A549 (cell line): ENCODE measurements around the gene GSK3A. TPM values are rescaled to one million over a fixed set of nuclear protein-coding genes. Genes with fewer than 3 reads are reported as not detected.

Source experiments
- ATOH8 ChIP-seq: fragments of 250-450 bp; sonication (Bioruptor Pico); IDR thresholded peaks from 2 replicates; pipeline ENCODE4 v1.5.0; 2020; ENCODE audit warnings: low read depth, mild to moderate bottlenecking, moderate library complexity
- E2F6 ChIP-seq: IDR thresholded peaks from 2 replicates; pipeline ENCODE4 v1.6.1; 2012; ENCODE audit warnings: low read depth, borderline replicate concordance
- EHF ChIP-seq: fragments of 250-450 bp; sonication (Bioruptor Pico); IDR thresholded peaks from 2 replicates; pipeline ENCODE4 v1.5.0; 2020; ENCODE audit warnings: mild to moderate bottlenecking
- ELK1 ChIP-seq: fragments of 150-350 bp; IDR thresholded peaks from 2 replicates; pipeline ENCODE4 v1.6.1; 2014; ENCODE audit warnings: low read depth, mild to moderate bottlenecking, low read length
- EP300 ChIP-seq, 2 experiments: fragments of >200 bp; sonication (Bioruptor Twin); formaldehyde crosslinking; IDR thresholded peaks; 2 replicates in 1 of 2; 3 replicates in 1 of 2; pipeline ENCODE4 v1.6.1; 2016 to 2017
- GATA3 ChIP-seq: IDR thresholded peaks from 2 replicates; pipeline ENCODE4 v1.6.1; 2012; ENCODE audit warnings: borderline replicate concordance
- HDAC2 ChIP-seq: fragments of 200-600 bp; sonication (generic); IDR thresholded peaks from 2 replicates; pipeline ENCODE4 v1.6.1; 2016
- HMGXB4 ChIP-seq: fragments of 250-450 bp; sonication (Bioruptor Pico); IDR thresholded peaks from 2 replicates; pipeline ENCODE4 v1.5.0; 2021; ENCODE audit warnings: mild to moderate bottlenecking, moderate library complexity, borderline replicate concordance
- HOXA7 ChIP-seq: fragments of 250-450 bp; sonication (Bioruptor Pico); IDR thresholded peaks from 2 replicates; pipeline ENCODE4 v1.5.0; 2020; ENCODE audit warnings: mild to moderate bottlenecking, moderate library complexity
- HOXB5 ChIP-seq: fragments of 250-450 bp; sonication (Bioruptor Pico); IDR thresholded peaks from 2 replicates; pipeline ENCODE4 v1.5.0; 2020; ENCODE audit warnings: mild to moderate bottlenecking, moderate library complexity
- JUN ChIP-seq, 2 experiments: fragments of >200 bp; sonication (Bioruptor Twin); formaldehyde crosslinking; IDR thresholded peaks; 2 replicates in 1 of 2; 3 replicates in 1 of 2; pipeline ENCODE4 v1.6.1; 2016 to 2017
- KDM1A ChIP-seq: fragments of 200-600 bp; sonication (generic); IDR thresholded peaks from 2 replicates; pipeline ENCODE4 v1.6.1; 2016; ENCODE audit warnings: low read depth, mild to moderate bottlenecking
- KDM5A ChIP-seq: fragments of 200-600 bp; sonication (generic); IDR thresholded peaks from 2 replicates; pipeline ENCODE4 v1.6.1; 2016; ENCODE audit warnings: antibody characterized with exemption, mild to moderate bottlenecking
- MAX ChIP-seq: IDR thresholded peaks from 2 replicates; pipeline ENCODE4 v1.6.1; 2012
- MAZ ChIP-seq: fragments of 150-350 bp; IDR thresholded peaks from 2 replicates; pipeline ENCODE4 v1.6.1; 2014; ENCODE audit warnings: antibody characterized with exemption, low read depth, low read length, borderline replicate concordance
- MYC ChIP-seq: IDR thresholded peaks from 2 replicates; pipeline ENCODE4 v1.6.1; 2012; ENCODE audit warnings: mild to moderate bottlenecking, inconsistent platforms, low read length, improper control_type of control experiment, borderline replicate concordance
- NFE2L2 ChIP-seq: fragments of 150-350 bp; conservative IDR thresholded peaks from 2 replicates; pipeline ENCODE4 v1.6.1; 2014; ENCODE audit warnings: low read length
- NR3C1 ChIP-seq: fragments of >200 bp; sonication (Bioruptor Twin); formaldehyde crosslinking; IDR thresholded peaks from 3 replicates; pipeline ENCODE4 v1.6.1; 2017
- POLR2A ChIP-seq: IDR thresholded peaks from 2 replicates; pipeline ENCODE4 v1.6.1; 2012; ENCODE audit warnings: mild to moderate bottlenecking, low read length
- RARB ChIP-seq: fragments of 250-450 bp; sonication (Bioruptor Pico); IDR thresholded peaks from 2 replicates; pipeline ENCODE4 v1.8.0; 2021; ENCODE audit warnings: mild to moderate bottlenecking, moderate library complexity
- RCOR1 ChIP-seq: fragments of 150-350 bp; IDR thresholded peaks from 2 replicates; pipeline ENCODE4 v1.6.1; 2014; ENCODE audit warnings: antibody characterized with exemption, low read length, low read depth
- REST ChIP-seq: fragments of 200-600 bp; sonication (generic); IDR thresholded peaks from 2 replicates; pipeline ENCODE4 v1.6.1; 2016; ENCODE audit warnings: antibody characterized with exemption, mild to moderate bottlenecking, moderate library complexity
- RFX5 ChIP-seq: fragments of 450-650 bp; IDR thresholded peaks from 2 replicates; pipeline ENCODE4 v1.7.1; 2014; ENCODE audit warnings: antibody characterized with exemption, mild to moderate bottlenecking, moderate library complexity
- RNF2 ChIP-seq: fragments of 200-600 bp; sonication (generic); IDR thresholded peaks from 2 replicates; pipeline ENCODE4 v1.6.1; 2016; ENCODE audit warnings: low read depth, mild to moderate bottlenecking, antibody characterized with exemption, moderate library complexity, borderline replicate concordance
- SREBF2 ChIP-seq: fragments of 450-650 bp; IDR thresholded peaks from 2 replicates; pipeline ENCODE4 v1.6.1; 2014; ENCODE audit warnings: mild to moderate bottlenecking, moderate library complexity
- TFCP2L1 ChIP-seq: fragments of 250-450 bp; sonication (Bioruptor Pico); IDR thresholded peaks from 2 replicates; pipeline ENCODE4 v1.5.0; 2021; ENCODE audit warnings: mild to moderate bottlenecking
- ZNF302 ChIP-seq: fragments of 250-450 bp; sonication (Bioruptor Pico); IDR thresholded peaks from 2 replicates; pipeline ENCODE4 v1.9.0; 2021; ENCODE audit warnings: inconsistent platforms, mild to moderate bottlenecking, moderate library complexity
- ZSCAN20 ChIP-seq: fragments of 250-450 bp; sonication (Bioruptor Pico); IDR thresholded peaks from 2 replicates; pipeline ENCODE4 v1.8.0; 2022; ENCODE audit warnings: mild to moderate bottlenecking, moderate library complexity
- polyA plus RNA-seq, 4 experiments: library from polyadenylated mRNA; depleted of rRNA in 3 of 4; stranded (reverse); fragments of >200 nt; fragmentation: RNase III in 1 of 4; extraction: RNeasy Plus Mini Kit Qiagen cat#74134 plus additional on column Dnase treatment in 1 of 4; gene quantifications; 2 replicates in 3 of 4; 3 replicates in 1 of 4; pipeline ENCODE4 v1.2.3, GENCODE V29; 2011 to 2017

Gene GSK3A
- polyA plus RNA-seq, 2 of the 4 experiments (the other 2 are of a cell fraction): 55.2 to 85.1 TPM

GRCh38 chr19:42242512-42243409 is at the start of gene GSK3A (continued):
- TF ChIP-seq REST (no peak), TFCP2L1 (CRISPR knock-in tag) (no peak), HDAC2 (no peak), POLR2A (peak; percentile 99), NFE2L2 (0 out of 2 replicates have a peak, but pooled peaks have one; percentile 1), RNF2 (no peak), GATA3 (peak; percentile 7; the same call in 1 of the 2 replicates), HOXA7 (CRISPR knock-in tag) (no peak), ATOH8 (CRISPR knock-in tag) (no peak), MAX (peak; percentile 91), RARB (CRISPR knock-in tag) (no peak), KDM5A (no peak), E2F6 (peak; percentile 64), MYC (peak; percentile 82), MAZ (peak; percentile 52), EHF (CRISPR knock-in tag) (no peak), ZNF302 (CRISPR knock-in tag) (no peak), RCOR1 (0 out of 2 replicates have a peak, but pooled peaks have one; percentile 31), ELK1 (no peak), SREBF2 (no peak), ZSCAN20 (CRISPR knock-in tag) (no peak), RFX5 (no peak; the same call in 1 of the 2 replicates), HMGXB4 (no peak), KDM1A (no peak), HOXB5 (CRISPR knock-in tag) (peak; percentile 73; the same call in 1 of the 2 replicates), NR3C1 (no peak), JUN (IDR thresholded peaks at IDR 0.05) (peak; percentile 34 to 97; a peak in 4 of 5 replicates), EP300 (IDR thresholded peaks at IDR 0.05) (no peak)
